ENCODE data around the gene PSD. TPM values are rescaled to one million over a fixed set of nuclear protein-coding genes. Genes with fewer than 3 reads are reported as not detected.
A peak's percentile ranks its signal among the peaks of the same experiment; 100 is the strongest.

The PSD gene
- total RNA-seq, 2 experiments from 2014 or later: 9.1 to 11.2 TPM

GRCh38 chr10:102411341-102412255 is 7.0 kb downstream of the PSD start:
- intact Hi-C loops (cut with DNase I, micrococcal nuclease): no loop called here
- Mint-ChIP-seq H3K9me3 (ENCODE audit: low read depth) (no peaks in the 10 kb centered on the region), H3K27ac (peak overlapping the region; percentile 70), H3K36me3 (ENCODE audit: low read depth) (no peaks in the 10 kb centered on the region), H3K27me3 (peaks cover 20% of the 10 kb centered on the region), H3K4me1 (peaks cover 35% of the 10 kb centered on the region), H3K4me3 (peak overlapping the region; percentile 71)
- CTCF ChIA-PET: interaction anchor here (0.6 to 3.1 kb wide), 5 partner anchors 8 to 238 kb away, joined by 3 to 31 read pairs (median 7); partner anchors contain the start of gene FBXL15
- ATAC-seq (no peak), DNase-seq (no peak)
- POLR2A ChIA-PET: interaction anchor here (0.6 kb wide), 1 partner anchor 183 kb away, joined by 3 read pairs; no protein-coding TSS in a partner anchor

GRCh38 chr10:102410429-102411073 is 8.0 kb downstream of the PSD start:
- peak overlapping the region; percentile 71 for H3K4me3 Mint-ChIP-seq
- DNase-seq: peak; percentile 86
- peak overlapping the region; percentile 73 for H3K27ac Mint-ChIP-seq
- intact Hi-C loops (cut with DNase I, micrococcal nuclease): no loop called here
- H3K9me3 Mint-ChIP-seq (ENCODE audit: low read depth): no peaks in the 10 kb centered on the region
- no peaks in the 10 kb centered on the region for H3K36me3 Mint-ChIP-seq (ENCODE audit: low read depth)
- ChIA-PET POLR2A (interaction anchor here (1.7 to 2.0 kb wide), 2 partner anchors 10 to 17 kb away, joined by 9 to 11 read pairs; partner anchors contain the start of gene FBXL15), CTCF (interaction anchor here (1.4 to 3.1 kb wide), 8 partner anchors 11 to 241 kb away, joined by 4 to 31 read pairs (median 6); partner anchors contain the start of gene FBXL15)
- peaks cover 14% of the 10 kb centered on the region for H3K27me3 Mint-ChIP-seq
- H3K4me1 Mint-ChIP-seq: peaks cover 35% of the 10 kb centered on the region
- peak; percentile 34 for ATAC-seq

DNA sequence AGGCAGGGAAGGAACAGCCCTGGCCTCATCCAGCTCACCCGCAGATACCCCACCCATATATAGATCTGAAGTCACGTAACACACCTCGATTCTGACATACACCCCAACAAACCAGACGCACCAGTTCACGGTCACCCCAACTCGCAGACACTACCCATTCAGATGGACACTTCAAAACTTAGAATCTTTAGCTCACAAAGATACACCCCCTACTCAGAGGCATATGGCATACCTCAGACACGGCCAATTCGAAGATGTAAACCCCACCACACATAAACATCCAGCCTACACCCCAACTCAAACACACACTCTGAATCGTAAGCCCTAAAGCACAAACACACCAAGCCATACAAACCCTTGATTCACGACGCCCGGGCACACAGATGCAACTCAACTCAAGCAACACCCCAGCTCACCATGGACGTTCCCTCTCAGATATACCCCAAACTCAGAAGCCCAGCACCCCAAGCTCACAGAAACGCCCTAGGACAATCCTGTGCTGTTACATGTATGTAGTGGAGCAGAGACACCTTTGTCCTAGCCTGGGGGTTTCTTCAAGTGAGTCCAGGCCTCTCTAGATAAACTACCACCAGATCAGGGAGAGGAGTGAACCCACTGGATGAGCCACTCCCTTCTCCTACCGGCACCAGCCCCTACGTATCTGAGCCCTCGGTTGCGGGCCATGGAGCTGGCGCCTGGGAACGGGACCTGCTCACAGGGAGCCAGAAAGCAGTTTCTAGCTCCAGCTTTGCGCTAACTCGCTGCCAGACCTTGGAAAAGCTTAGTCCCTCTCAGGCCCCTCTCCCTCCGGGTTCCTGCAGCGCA is 8.8 kb downstream of the PSD start:
- no peak for ATAC-seq
- H3K9me3 Mint-ChIP-seq (ENCODE audit: low read depth): no peaks in the 10 kb centered on the region
- DNase-seq: peak; percentile 35
- H3K27ac Mint-ChIP-seq: peak overlapping the region; percentile 73
- H3K36me3 Mint-ChIP-seq (ENCODE audit: low read depth): no peaks in the 10 kb centered on the region
- H3K4me1 Mint-ChIP-seq: peaks cover 35% of the 10 kb centered on the region
- CTCF ChIA-PET: interaction anchor here (0.9 to 3.1 kb wide), 9 partner anchors 11 to 240 kb away, joined by 4 to 31 read pairs (median 5); partner anchors contain the start of gene FBXL15
- peak overlapping the region; percentile 71 for H3K4me3 Mint-ChIP-seq
- intact Hi-C loops (cut with DNase I, micrococcal nuclease): loop anchor here (1.0 to 2.0 kb wide), 7 partner anchors 10 to 92 kb away; partner anchors contain the start of genes ACTR1A (in 1 of the 2), FBXL15 (in 1 of the 2) and NFKB2 (in 1 of the 2)
- H3K27me3 Mint-ChIP-seq: peaks cover 14% of the 10 kb centered on the region
- POLR2A ChIA-PET: interaction anchor here (0.5 to 2.0 kb wide), 5 partner anchors 11 to 992 kb away, joined by 3 to 11 read pairs (median 4); partner anchors contain the start of genes FBXL15 and NFKB2

GRCh38 chr10:102408728-102409603 is 9.6 kb downstream of the PSD start:
- intact Hi-C loops (cut with DNase I, micrococcal nuclease): loop anchor here (1.0 to 2.0 kb wide), 7 partner anchors 10 to 93 kb away; partner anchors contain the start of genes ACTR1A (in 1 of the 2), FBXL15 (in 1 of the 2) and NFKB2 (in 1 of the 2)

DNA sequence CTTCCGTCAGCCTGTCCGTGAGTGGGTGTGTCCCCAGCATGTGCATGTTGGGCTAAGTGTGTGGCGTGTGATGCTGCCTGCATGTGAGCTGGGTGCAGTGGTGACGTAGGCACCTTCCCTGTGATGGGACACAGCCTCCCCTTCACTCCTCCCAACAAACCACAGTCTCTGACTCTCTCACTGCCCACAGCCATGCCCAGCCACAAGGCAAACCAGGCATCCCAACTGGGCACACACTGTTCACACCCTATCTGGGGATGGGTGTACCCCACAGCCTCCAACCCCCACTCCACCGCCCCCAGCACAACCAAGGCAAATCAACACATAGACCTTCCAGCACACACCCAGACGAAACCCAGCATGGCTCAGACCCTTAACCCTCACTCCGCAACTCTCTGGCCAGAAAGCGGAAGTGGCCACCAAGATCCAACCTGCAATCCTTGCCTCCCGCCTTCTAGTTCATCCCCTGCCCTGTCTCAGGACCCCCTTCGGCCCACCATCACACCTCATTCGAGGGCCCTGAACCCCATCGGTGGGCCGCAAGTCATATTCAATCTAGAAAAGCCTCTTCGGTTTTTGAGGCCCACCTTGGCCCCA is 10.4 kb downstream of the PSD start:
- intact Hi-C loops (cut with DNase I, micrococcal nuclease): loop anchor here in 1 of 2 experiments (2.0 kb wide), 1 partner anchor 13 kb away; the partner anchor contains the start of gene NFKB2
- peaks cover 33% of the 10 kb centered on the region for H3K4me1 Mint-ChIP-seq

More at GRCh38 chr10:102408728-102409603, 9.6 kb downstream of the PSD start:
- peaks cover 14% of the 10 kb centered on the region for H3K27me3 Mint-ChIP-seq
- H3K27ac Mint-ChIP-seq: peak overlapping the region; percentile 73
- CTCF ChIA-PET: interaction anchor here (0.9 to 3.1 kb wide), 7 partner anchors 11 to 239 kb away, joined by 4 to 31 read pairs (median 7); partner anchors contain the start of gene FBXL15
- DNase-seq (peak; percentile 91), ATAC-seq (peak; percentile 69)
- POLR2A ChIA-PET: interaction anchor here (0.5 to 2.0 kb wide), 5 partner anchors 12 to 991 kb away, joined by 3 to 11 read pairs (median 4); partner anchors contain the start of genes FBXL15 and NFKB2
- H3K36me3 Mint-ChIP-seq (ENCODE audit: low read depth): no peaks in the 10 kb centered on the region
- H3K4me3 Mint-ChIP-seq: peak overlapping the region; percentile 71
- no peaks in the 10 kb centered on the region for H3K9me3 Mint-ChIP-seq (ENCODE audit: low read depth)
- H3K4me1 Mint-ChIP-seq: peaks cover 35% of the 10 kb centered on the region

GRCh38 chr10:102407425-102408130 is 11.0 kb downstream of the PSD start:
- ATAC-seq (no peak), DNase-seq (no peak)
- H3K27me3 Mint-ChIP-seq: peaks cover 14% of the 10 kb centered on the region
- intact Hi-C loops (cut with DNase I, micrococcal nuclease): loop anchor here in 1 of 2 experiments (2.0 kb wide), 1 partner anchor 13 kb away; the partner anchor contains the start of gene NFKB2
- peaks cover 4% of the 10 kb centered on the region for H3K36me3 Mint-ChIP-seq (ENCODE audit: low read depth)
- H3K4me3 Mint-ChIP-seq: peak overlapping the region; percentile 69
- ChIA-PET POLR2A (interaction anchor here (0.6 to 1.7 kb wide), 3 partner anchors 10 to 40 kb away, joined by 3 to 6 read pairs (median 3); partner anchors contain the start of gene NFKB2), CTCF (interaction anchor here (1.1 to 3.1 kb wide), 3 partner anchors 10 to 45 kb away, joined by 3 to 16 read pairs (median 6); partner anchors contain the start of gene FBXL15)
- no peak overlapping the region for H3K27ac Mint-ChIP-seq
- H3K4me1 Mint-ChIP-seq: peaks cover 27% of the 10 kb centered on the region
- H3K9me3 Mint-ChIP-seq (ENCODE audit: low read depth): no peaks in the 10 kb centered on the region

More for the DNA sequence above, 10.4 kb downstream of the PSD start:
- ChIA-PET POLR2A (interaction anchor here (1.2 to 1.7 kb wide), 2 partner anchors 11 to 13 kb away, joined by 3 to 6 read pairs; partner anchors contain the start of gene NFKB2), CTCF (interaction anchor here (3.1 kb wide), 1 partner anchor 10 kb away, joined by 16 read pairs; no protein-coding TSS in a partner anchor)
- Mint-ChIP-seq H3K4me3 (peak overlapping the region; percentile 69), H3K9me3 (ENCODE audit: low read depth) (no peaks in the 10 kb centered on the region), H3K27ac (peak overlapping the region; percentile 4), H3K36me3 (ENCODE audit: low read depth) (peaks cover 4% of the 10 kb centered on the region), H3K27me3 (peaks cover 14% of the 10 kb centered on the region)
- ATAC-seq (no peak), DNase-seq (peak; percentile 51)

DNA sequence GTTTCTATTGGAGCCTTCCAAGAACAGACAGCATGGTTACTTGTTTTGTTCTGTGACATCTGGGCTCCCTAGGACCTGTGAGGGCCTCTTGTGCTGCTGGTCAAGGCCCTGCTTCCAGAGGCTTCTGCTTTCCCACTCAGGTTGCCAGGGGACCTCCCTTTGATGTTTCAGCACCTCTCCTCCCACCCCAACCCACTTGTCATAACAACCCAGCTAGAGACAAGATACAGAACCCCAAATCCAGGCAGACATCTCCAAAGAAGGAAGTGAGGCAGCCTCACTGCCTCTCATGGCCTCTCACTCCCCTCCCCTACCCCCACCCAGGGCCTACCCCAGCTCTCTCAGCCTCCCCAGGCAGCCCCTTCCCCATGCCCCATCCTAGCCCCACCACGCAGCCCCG is 11.8 kb downstream of the PSD start:
- intact Hi-C loops (cut with DNase I, micrococcal nuclease): no loop called here
- peaks cover 4% of the 10 kb centered on the region for H3K36me3 Mint-ChIP-seq (ENCODE audit: low read depth)
- H3K9me3 Mint-ChIP-seq (ENCODE audit: low read depth): no peaks in the 10 kb centered on the region
- H3K27me3 Mint-ChIP-seq: peaks cover 14% of the 10 kb centered on the region
- ChIA-PET POLR2A (interaction anchor here (1.1 to 1.7 kb wide), 2 partner anchors 10 to 14 kb away, joined by 3 to 6 read pairs; partner anchors contain the start of gene FBXL15), CTCF (interaction anchor here (0.9 to 3.1 kb wide), 5 partner anchors 9 to 237 kb away, joined by 3 to 16 read pairs (median 3); partner anchors contain the start of gene FBXL15)
- ATAC-seq: no peak
- DNase-seq: no peak
- H3K27ac Mint-ChIP-seq: no peak overlapping the region
- H3K4me3 Mint-ChIP-seq: no peak overlapping the region
- peaks cover 27% of the 10 kb centered on the region for H3K4me1 Mint-ChIP-seq

GRCh38 chr10:102405632-102406031 is 13.0 kb downstream of the PSD start:
- peak overlapping the region; percentile 24 for H3K27ac Mint-ChIP-seq
- POLR2A ChIA-PET: interaction anchor here (0.6 to 0.7 kb wide), 2 partner anchors 12 to 31 kb away, joined by 3 to 4 read pairs; no protein-coding TSS in a partner anchor
- ATAC-seq: no peak

More at GRCh38 chr10:102405632-102406031, 13.0 kb downstream of the PSD start:
- CTCF ChIA-PET: interaction anchor here (0.6 to 4.6 kb wide), 5 partner anchors 8 to 176 kb away, joined by 3 to 18 read pairs (median 8); partner anchors contain the start of gene NFKB2
- Mint-ChIP-seq H3K4me1 (peaks cover 19% of the 10 kb centered on the region), H3K27me3 (peaks cover 9% of the 10 kb centered on the region), H3K9me3 (ENCODE audit: low read depth) (no peaks in the 10 kb centered on the region), H3K36me3 (ENCODE audit: low read depth) (peaks cover 12% of the 10 kb centered on the region), H3K4me3 (peak overlapping the region; percentile 28)
- peak; percentile 42 for DNase-seq
- intact Hi-C loops (cut with DNase I, micrococcal nuclease): no loop called here

Data from activated CD4-positive, alpha-beta T cell treated with anti-CD3 and anti-CD28 coated beads for 36 hours (primary cell).